ENCODE results near the gene CAMKK1. TPM values are rescaled to one million over a fixed set of nuclear protein-coding genes. Genes with fewer than 3 reads are reported as not detected.

The CAMKK1 gene
- polyA plus RNA-seq, 1 of the 3 experiments (the other 2 are of a cell fraction): 6.8 TPM

DNA sequence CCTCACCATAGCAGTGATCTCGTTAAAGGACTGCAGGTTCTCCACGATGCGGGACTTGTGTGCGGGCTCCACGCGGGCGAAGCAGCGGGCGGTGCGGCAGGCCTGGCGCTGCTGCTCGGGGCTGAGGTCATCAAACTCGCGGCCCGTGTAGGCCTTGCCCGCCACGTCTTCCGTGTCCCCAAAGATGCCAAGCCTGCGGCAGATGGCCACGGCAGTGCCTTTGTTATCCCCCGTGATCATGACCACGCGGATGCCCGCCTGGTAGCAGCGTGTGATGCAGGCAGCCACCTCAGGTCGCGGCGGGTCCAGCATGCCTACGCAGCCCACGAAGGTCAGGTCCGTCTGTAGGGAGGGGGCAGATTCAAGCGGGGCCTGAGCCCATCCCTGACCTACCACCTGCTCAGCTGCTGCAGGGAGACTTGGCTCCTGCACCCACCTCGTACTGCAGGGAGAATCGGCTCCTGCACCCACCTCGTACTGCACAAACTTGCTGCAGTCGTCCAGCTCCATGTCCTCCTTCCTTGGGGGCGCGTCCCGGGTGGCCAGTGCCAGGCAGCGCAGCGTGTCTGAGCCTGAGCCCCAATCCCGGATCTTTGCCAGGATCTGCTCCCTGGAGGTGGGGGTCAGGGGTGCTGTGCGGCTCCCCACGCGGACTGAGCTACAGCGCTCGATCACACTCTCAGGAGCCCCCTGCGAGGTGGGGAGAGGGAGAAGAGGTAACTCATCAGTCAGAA, 48.3 kb upstream of the CAMKK1 start:
- H3K9ac ChIP-seq: no peak overlapping the region
- WGBS (ENCODE audit: low lambda C conversion rate): 91% methylated on average over 33 of the region's 48 CpGs
- no peaks in the 10 kb centered on the region for H3K9me2 ChIP-seq
- no peaks in the 10 kb centered on the region for H3K36me3 ChIP-seq (replicated peaks in 1 of 2; ENCODE audit: control insufficient read depth in 1 of 2, insufficient read depth in 2 of 2, low read length in 1 of 2)
- H3K4me2 ChIP-seq: no peak overlapping the region
- no peaks in the 10 kb centered on the region for H3K27me3 ChIP-seq (ENCODE audit: insufficient read depth)
- CTCF ChIA-PET: no interaction called here
- H4K20me1 ChIP-seq (ENCODE audit: insufficient read depth): no peaks in the 10 kb centered on the region
- H3K79me2 ChIP-seq (ENCODE audit: insufficient read depth): no peaks in the 10 kb centered on the region
- no peaks in the 10 kb centered on the region for H3K9me3 ChIP-seq
- no peak overlapping the region for H2AFZ ChIP-seq (ENCODE audit: low read depth)
- peaks cover 0 to 20% of the 10 kb centered on the region in 2 experiments; a peak in 1 of 4 replicates for H3K4me1 ChIP-seq (ENCODE audit: control insufficient read depth in 1 of 2, insufficient read depth in 2 of 2, low read depth in 1 of 2, low read length in 1 of 2)
- no peak for DNase-seq
- POLR2A ChIA-PET: no interaction called here
- H3K4me3 ChIP-seq (ENCODE audit: low read depth in 2 of 2, low read length in 1 of 2): no peak overlapping the region
- TF ChIP-seq, protein P1, sequence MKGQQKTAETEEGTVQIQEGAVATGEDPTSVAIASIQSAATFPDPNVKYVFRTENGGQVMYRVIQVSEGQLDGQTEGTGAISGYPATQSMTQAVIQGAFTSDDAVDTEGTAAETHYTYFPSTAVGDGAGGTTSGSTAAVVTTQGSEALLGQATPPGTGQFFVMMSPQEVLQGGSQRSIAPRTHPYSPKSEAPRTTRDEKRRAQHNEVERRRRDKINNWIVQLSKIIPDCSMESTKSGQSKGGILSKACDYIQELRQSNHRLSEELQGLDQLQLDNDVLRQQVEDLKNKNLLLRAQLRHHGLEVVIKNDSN (IDR thresholded peaks at IDR 0.05; ENCODE audit: borderline replicate concordance, low read depth): no peak
- TF ChIP-seq YY1 (IDR thresholded peaks at IDR 0.05; ENCODE audit: low read depth): no peak
- H3K27ac ChIP-seq (ENCODE audit: low read depth in 2 of 2, low read length in 1 of 2): no peak overlapping the region
- no peaks in the 10 kb centered on the region for H3F3A ChIP-seq (replicated peaks; ENCODE audit: insufficient read depth)

DNA sequence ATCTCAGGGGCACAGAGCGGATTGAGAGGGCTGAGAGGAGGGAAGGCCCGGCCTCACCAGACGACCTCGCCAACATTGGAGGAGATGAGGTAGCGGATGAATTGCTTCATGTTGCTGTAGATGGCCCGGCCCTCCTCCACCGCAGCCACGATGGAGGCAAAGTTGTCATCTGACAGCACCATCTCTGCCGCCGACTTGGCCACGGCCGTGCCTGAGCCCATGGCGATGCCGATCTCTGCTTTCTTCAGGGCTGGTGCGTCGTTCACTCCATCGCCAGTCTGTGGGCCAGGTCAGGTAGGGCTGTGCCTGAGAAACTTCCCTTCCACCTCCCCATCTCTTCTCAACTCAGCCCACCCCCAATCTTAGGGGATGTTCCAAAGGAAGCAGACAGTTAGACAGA, 44.5 kb upstream of the CAMKK1 start:
- H3K27me3 ChIP-seq (ENCODE audit: insufficient read depth): no peaks in the 10 kb centered on the region
- no peak for TF ChIP-seq TCF12 (IDR thresholded peaks at IDR 0.05)
- H3F3A ChIP-seq (replicated peaks; ENCODE audit: insufficient read depth): no peaks in the 10 kb centered on the region
- no peaks in the 10 kb centered on the region for H3K9me2 ChIP-seq
- 96% methylated on average over 17 of the region's 17 CpGs for WGBS (ENCODE audit: low lambda C conversion rate)
- no peaks in the 10 kb centered on the region for H4K20me1 ChIP-seq (ENCODE audit: insufficient read depth)
- DNase-seq: no peak
- H3K27ac ChIP-seq (ENCODE audit: low read depth in 2 of 2, low read length in 1 of 2): no peak overlapping the region
- no peaks in the 10 kb centered on the region for H3K4me1 ChIP-seq (ENCODE audit: control insufficient read depth in 1 of 2, insufficient read depth in 2 of 2, low read depth in 1 of 2, low read length in 1 of 2)
- no peaks in the 10 kb centered on the region for H3K9me3 ChIP-seq
- no peaks in the 10 kb centered on the region for H3K36me3 ChIP-seq (replicated peaks in 1 of 2; ENCODE audit: control insufficient read depth in 1 of 2, insufficient read depth in 2 of 2, low read length in 1 of 2)
- no peaks in the 10 kb centered on the region for H3K79me2 ChIP-seq (ENCODE audit: insufficient read depth)
- H2AFZ ChIP-seq (ENCODE audit: low read depth): no peak overlapping the region
- H3K9ac ChIP-seq: no peak overlapping the region
- POLR2A ChIA-PET: no interaction called here
- no peak overlapping the region for H3K4me3 ChIP-seq (ENCODE audit: low read depth in 2 of 2, low read length in 1 of 2)
- no peak overlapping the region for H3K4me2 ChIP-seq
- CTCF ChIA-PET: no interaction called here

DNA sequence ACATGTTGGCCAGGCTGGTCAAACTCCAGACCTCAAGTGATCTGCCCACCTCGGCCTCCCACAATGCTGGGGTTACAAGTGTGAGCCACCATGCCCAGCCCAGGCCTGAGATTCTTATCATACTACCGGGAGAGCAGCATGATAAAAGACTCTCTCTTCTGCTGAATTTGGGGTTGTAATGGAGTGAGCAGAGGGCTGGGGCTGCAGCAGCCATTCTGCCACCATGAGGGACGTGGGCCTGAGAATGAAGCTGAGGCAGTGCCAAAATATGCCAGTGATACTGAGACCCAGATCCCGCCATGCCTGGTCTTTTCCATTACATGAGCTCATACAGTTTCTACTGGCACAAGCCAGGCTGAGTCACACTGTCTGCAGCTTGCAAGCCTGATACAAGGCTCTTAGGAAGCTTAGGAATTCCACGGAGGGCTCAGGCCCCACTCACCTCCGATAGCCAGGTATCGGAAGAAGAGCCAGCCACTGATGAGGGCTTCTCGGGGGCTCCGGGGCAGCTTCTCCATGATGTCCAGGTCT, 43.0 kb upstream of the CAMKK1 start:
- ChIA-PET CTCF (interaction anchor here (1.3 to 1.6 kb wide), 3 partner anchors 12 to 32 kb away, joined by 3 to 8 read pairs (median 5); no protein-coding TSS in a partner anchor), POLR2A (no interaction called here)
- Histone ChIP-seq H3K4me1 (ENCODE audit: control insufficient read depth in 1 of 2, insufficient read depth in 2 of 2, low read depth in 1 of 2, low read length in 1 of 2) (no peaks in the 10 kb centered on the region), H3K9me3 (no peaks in the 10 kb centered on the region), H3K9me2 (no peaks in the 10 kb centered on the region), H3K9ac (no peak overlapping the region), H3K79me2 (ENCODE audit: insufficient read depth) (no peaks in the 10 kb centered on the region), H3K27ac (ENCODE audit: low read depth in 2 of 2, low read length in 1 of 2) (no peak overlapping the region), H3F3A (replicated peaks; ENCODE audit: insufficient read depth) (no peaks in the 10 kb centered on the region), H3K4me2 (no peak overlapping the region), H4K20me1 (ENCODE audit: insufficient read depth) (no peaks in the 10 kb centered on the region), H3K36me3 (replicated peaks in 1 of 2; ENCODE audit: control insufficient read depth in 1 of 2, insufficient read depth in 2 of 2, low read length in 1 of 2) (no peaks in the 10 kb centered on the region), H3K4me3 (ENCODE audit: low read depth in 2 of 2, low read length in 1 of 2) (no peak overlapping the region), H2AFZ (ENCODE audit: low read depth) (no peak overlapping the region), H3K27me3 (ENCODE audit: insufficient read depth) (no peaks in the 10 kb centered on the region)
- 78% methylated on average over 5 of the region's 9 CpGs for WGBS (ENCODE audit: low lambda C conversion rate)
- TF ChIP-seq SMC3 (IDR thresholded peaks at IDR 0.05; ENCODE audit: low read depth, low read length): no peak
- TF ChIP-seq, protein P2, sequence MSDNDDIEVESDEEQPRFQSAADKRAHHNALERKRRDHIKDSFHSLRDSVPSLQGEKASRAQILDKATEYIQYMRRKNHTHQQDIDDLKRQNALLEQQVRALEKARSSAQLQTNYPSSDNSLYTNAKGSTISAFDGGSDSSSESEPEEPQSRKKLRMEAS (IDR thresholded peaks at IDR 0.05; ENCODE audit: low read depth): 0 out of 2 replicates have a peak, but pooled peaks have one; percentile 12
- no peak for DNase-seq
